Stimulated activated naive CD4-positive, alpha-beta T cell (primary cell): ENCODE data around the gene PRKAR2A.
"Not testable (repeated sequence)": the region's sequence is repeated elsewhere in the genome, so short reads cannot be mapped to it uniquely, and the experiment has no call there.

ENCODE experiments used
- DNase-seq, 6 experiments: peaks; one replicate each; lab custom pipeline; 2025; lab: John Stamatoyannopoulos, UW

The PRKAR2A gene

DNA sequence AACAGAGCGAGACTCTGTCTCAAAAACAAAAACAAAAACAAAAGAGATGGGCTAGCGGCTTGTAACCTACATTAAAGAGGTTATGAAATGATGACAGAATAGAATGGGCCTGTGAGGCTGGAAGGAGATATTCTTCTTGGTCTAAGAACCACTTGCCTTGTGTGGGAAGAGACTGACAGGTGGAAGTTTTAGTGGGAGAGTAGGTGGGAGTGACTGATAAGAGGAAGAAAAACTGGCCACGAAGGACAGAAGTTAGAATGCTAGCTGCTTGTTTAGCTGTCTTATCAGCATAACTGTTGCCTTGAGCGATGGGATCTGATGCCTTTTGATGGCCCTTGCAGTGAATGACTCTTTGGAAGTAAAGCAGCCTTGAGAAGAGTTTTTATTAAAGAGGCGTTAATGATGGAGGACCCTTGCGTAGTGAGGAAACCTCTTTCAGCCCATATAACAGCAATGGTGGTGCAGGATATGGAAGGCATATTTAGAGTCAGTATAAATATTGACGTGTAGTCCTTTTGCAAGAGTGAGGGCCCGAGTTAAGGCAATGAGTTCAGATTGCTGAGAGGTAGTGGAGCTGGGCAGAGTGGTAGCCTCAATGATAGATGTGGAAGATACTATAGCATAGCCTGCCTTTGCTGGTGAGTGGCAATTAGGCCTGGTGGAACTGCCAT is 122.4 kb downstream of the PRKAR2A start:
- DNase-seq: not testable (repeated sequence)

DNA sequence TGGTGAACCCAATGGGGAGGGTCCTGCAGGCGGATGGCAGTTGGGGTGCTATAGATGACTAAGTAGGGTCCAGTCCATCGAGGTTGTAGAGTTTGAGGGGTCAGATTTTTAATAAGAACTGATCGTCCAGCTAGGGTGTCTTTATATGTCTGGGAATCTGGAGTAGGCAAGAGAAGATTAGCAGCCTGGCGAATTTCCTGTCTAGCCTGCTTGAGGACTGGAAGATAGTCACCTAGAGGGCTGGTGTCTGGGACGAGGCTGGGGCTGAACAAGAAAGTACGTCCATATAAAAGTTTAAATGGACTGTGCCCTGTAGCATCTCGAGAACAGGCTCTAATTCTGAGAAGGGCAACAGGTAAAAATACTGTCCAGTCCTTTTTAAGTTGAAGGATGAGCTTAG is 123.9 kb downstream of the PRKAR2A start:
- DNase-seq: no peak

DNA sequence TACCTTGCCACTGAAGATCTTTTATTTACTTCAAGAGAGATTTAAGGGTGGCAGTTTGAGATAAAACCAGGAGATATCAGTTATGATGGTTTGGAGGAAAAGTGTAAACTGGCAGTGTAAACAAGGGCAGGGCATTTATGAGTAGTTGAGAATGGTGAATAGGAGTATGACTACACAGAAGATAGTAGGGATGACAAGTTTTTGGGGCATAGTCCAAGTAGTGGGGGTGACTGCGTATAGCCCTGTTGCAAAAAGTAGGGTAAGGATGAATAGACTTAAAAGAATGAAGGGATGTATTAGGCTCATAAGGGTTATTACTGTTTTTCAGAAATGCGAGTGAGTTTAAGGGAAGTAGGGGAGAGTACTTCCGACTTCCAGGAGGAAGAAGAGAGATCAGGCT is 124.4 kb downstream of the PRKAR2A start:
- not testable (repeated sequence) for DNase-seq

DNA sequence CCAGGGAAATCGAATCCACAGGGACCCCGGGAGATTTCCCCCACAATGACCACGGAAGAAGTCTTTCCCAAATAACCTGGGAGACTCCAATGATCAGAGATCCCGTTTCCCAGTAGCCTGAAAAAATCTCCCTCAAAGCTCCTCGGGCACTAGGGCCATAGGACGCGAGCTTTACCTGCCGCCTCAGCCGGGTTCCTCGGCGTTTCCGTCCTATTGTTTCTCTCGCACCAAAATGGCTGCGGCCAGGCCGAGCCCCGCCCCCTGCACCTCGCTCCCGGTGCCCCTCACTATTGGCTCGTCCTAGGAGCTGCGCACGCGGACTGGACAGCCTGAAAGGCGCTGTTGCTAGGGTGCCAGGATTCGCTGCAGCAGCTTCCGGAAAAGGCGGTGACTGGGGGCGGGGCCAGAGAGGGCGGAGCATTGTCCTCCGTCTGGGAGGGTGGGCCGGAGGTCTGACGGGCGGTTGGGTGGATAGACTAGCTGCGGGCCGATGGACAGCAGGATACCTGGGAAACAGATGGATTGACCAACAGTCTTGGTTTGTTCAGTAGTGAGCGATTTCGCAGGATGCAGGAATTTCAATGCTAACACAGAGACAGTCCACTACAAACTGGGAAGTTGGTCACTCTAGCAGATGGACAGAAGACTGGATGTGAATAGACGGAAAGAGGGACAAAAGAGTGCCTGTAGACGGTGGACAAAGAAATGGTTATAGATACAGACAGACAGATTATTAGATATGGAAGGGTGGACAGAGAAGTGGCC is 130.5 kb downstream of the PRKAR2A start, which contains the start of gene IP6K2:
IP6K2 (minus strand) TSS at position 240 of the 765 bp plus-strand sequence. CDS start 21,930 bp downstream, outside the sequence.
- DNase-seq: peak; percentile 96 to 99 (median 96)

DNA sequence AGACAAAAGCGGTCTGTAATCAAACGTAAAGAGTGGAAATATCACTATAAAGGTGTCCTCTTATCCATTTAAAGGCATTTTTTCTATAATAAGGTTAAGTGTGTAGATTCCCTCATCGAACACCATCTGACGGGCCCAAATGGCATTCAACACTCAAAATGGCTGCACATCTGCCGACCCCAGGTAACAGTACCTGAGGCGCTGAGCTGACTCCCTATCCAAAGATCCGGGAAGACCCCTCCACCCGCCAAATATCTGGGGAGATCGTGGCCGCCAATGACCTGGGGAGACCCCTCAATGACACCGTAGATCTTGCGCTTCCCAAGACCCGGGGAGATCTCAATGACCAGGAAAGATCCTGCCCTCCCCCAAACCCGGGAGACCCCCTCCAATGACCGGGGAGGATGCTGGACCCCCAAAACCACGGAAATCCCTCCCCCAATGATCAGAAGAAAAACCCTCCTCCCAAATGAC is 131.1 kb downstream of the PRKAR2A start:
- peak in 4 of 6 experiments; percentile 9 to 59 (median 31) for DNase-seq

DNA sequence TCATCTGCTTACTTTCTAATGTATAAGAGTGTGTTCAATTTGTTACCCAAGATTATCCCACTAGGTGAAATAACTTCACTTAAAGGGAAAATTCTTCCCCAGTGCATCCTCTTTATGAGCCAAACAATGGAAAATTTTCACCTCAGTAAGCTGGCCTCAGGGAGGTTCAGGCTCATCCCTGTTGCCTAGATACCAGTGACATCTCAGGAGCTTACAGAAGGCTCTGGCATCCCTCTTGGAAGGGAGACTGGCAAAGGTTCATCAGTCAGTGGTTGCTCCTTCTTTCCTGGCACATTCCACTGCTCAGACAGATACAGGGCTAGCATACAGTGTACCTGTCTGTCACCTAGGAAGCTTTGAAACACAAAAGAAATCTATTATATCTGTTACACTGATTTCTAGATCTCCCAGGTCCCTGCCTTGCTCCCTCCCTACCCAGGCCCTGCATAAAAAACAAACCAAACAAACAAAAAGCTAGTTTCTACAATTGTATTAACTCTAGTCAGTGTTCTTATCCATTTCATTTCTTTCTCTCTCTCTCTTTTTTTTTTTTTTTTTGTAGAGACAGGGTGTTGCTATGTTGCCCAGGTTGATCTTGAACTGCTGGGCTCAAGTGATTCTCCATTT is 132.4 kb downstream of the PRKAR2A start:
- no peak for DNase-seq

DNA sequence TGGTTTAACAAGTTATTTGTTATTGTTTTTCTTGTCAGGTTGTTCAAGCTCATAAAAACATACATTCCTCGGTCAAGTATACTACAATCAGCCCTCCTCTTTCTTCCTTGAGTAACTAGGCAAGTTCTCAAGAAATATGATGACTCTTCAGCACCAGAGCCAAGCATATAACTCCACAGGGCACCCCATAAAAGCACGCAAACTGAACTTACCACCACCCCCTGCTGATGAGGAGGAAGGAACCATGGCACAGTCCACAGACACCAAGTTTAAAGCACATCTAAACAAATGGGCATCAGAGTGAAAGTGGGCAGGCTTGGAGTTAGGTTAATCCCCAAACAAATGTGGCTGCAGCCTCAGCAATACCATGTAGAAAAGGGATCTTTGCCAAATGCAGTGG is 135.9 kb downstream of the PRKAR2A start:
- no peak for DNase-seq

DNA sequence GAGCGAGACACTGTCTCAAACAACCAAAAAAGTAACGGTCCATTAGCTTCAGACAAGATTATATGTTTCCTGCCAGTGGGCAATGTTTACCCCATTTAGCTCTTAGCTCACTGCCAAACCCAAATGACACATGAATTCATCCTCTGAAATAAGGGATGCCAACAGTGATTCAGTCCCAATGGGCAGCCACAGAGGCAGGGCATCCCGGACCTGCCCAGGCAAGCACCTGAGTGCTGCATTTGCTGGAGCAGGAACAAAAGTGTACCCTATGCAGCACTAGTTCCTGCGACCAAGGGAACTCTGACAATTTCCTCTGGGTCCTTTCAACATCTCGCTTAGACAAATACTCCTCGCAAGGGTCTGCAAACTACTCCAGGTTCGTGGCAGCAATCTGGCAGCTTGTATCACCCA is 138.6 kb downstream of the PRKAR2A start:
- no peak for DNase-seq

DNA sequence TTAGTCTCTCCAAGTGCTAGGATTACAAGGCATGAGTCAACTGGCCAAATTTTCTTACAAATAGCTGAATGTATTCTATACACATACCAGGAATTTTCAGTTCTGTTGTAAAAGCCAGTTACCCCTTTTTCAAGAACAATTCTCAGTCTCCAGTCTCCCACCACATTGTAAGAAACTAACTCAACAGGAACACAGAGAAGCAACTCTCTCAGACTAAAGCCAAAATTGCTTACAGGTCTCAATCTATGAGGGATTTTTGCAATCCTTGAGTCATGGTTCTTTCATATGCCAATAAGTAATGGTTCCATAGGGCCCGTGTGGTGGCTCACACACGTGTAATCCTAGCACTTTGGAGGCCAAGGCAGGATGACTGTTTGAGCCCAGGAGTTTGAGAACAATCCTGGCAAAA is 139.2 kb downstream of the PRKAR2A start:
- DNase-seq: no peak

DNA sequence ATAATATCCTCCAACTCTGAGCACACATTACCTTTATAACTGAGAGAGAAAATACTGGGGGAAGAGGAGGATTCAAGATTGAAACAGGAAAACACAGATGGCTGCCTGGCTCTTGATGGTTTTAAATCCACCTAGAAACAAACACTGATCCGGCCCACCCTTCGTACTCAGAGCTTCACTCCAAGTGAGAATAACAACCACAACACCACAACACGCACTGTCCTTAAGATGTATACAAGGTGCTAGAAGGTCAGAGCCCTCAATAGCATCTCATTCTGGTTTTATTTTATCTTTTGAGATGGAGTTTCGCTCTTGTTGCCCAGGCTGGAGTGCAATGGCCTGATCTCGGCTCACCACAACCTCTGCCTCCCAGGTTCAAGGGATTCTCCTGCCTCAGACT is 140.5 kb downstream of the PRKAR2A start:
- no peak for DNase-seq

DNA sequence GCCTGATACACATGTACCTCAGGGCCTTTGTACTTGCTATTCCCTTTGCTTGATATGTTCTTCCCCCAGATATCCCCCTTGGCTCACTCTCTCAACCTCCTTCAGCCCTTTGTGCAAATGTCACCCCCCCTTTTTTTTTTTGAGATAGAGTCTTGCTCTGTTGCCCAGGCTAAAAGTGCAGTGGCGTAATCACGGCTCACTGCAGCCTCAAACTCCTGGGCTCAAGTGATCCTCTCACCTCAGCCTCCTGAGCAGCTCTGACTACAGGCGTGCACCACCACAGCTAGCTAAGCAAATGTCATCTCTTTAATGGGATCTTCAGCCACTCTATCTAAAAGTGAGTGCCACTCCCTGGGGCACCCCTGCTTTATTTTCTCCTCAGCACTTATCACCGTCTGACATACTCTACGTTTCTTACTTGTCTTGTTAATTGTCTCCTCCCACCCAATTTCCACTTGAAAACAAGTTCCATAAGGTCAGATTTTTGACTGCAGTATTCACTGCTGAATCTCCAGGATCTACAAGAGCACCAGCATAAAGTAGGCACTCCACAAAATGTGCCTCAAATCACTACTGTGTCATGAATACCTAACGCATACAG is 145.3 kb downstream of the PRKAR2A start:
- no peak for DNase-seq

DNA sequence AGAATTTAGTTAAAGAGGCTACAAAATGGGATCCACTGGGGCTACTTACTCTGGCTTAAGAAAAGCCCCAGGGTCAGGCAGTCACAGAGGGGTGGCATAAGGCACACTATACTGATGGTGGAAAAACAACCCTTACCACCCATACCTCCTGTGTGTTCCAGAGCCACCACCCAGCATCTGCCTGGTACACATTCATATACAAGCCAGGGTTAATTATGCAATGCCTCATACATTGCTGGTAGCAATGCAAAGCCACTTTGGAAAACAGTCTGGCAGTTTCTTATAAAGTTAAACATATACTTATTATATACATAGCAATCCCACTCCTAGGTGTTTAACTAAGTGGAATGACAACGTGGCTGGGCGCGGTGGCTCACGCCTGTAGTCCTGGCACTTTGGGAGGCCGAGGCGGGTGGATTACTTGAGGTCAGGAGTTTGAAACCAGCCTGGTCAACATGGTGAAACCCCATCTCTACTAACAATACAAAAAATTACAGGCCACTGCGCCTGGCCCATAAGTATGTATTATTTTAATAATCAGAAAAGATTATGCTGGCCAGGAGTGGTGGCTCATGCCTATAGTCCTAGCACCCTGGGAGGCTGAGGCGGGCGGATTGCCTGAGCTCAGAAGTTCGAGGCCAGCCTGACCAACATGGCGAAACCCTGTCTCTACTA is 146.8 kb downstream of the PRKAR2A start:
- DNase-seq: no peak

DNA sequence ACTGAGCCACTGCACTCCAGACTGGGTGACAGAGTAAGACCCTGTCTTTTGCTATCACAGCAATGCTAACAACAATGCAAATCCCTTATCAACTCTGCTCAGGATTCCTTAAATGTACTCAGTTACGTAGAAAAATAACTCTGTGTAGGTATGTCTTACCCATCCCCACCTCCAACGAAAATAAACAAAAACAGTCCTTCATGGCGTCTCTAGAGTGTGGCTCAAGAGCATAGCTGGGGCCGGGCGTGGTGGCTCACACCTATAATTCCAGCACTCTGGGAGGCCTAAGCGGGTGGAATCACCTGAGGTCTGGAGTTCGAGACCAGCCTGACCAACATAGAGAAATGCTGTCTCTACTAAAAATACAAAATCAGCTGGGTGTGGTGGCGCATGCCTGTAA is 148.8 kb downstream of the PRKAR2A start:
- no peak for DNase-seq

DNA sequence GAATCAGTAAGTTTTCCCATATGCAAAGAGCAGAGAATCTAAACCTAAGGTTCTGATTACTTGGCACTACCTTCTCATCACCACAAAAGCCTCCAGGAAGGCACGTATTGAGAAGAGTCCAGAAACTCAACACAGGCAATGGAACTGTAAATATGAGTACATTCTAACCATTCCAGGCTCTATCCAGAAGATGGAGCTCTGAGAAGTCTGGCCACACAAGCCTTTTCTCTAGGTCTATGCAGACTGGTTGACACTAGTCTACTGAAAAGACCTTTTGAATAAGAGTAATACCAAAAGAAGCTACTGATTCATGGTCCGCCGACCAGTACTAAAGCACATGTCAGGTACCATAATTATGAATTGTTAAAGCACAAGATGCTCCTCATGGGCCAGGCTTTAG is 149.7 kb downstream of the PRKAR2A start:
- DNase-seq: no peak

DNA sequence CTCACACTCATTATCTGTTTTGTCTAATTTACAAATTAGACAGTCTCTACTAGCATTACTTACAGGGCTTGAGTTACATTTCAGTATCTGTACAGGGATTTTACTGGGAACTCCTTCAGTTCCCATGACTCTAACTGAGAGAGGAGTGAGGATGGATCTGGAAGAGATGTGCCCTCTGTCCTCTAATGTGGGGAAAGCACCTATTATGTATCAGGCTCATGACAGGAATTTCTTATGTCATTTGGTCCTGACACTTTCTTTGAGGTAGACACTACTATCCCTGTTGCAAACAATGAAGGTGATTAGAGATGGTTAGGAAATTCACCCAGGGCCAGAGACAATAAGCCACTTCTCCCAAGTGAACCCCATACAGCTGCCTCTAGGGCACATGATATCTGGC is 151.1 kb downstream of the PRKAR2A start:
- no peak for DNase-seq
